GM19193 (cell line): ENCODE data around the gene GRB14.

Experiments used
- POLR2A ChIP-seq: IDR thresholded peaks from 4 replicates; pipeline ENCODE4 v1.6.1; 2011; ENCODE audit not compliant: insufficient read depth, insufficient read length; ENCODE audit errors: extremely low read depth

Gene GRB14

GRCh38 chr2:164545484-164545883 lies 75.8 kb downstream of the GRB14 start:
- TF ChIP-seq POLR2A, result no peak

- TF ChIP-seq POLR2A, result no peak
Measured at GRCh38 chr2:164542581-164543021, 78.7 kb downstream of the GRB14 start.

GRCh38 chr2:164538240-164538866 lies 82.9 kb downstream of the GRB14 start:
- no peak for TF ChIP-seq POLR2A

GRCh38 chr2:164535280-164536025 lies 85.8 kb downstream of the GRB14 start:
- no peak for TF ChIP-seq POLR2A

DNA sequence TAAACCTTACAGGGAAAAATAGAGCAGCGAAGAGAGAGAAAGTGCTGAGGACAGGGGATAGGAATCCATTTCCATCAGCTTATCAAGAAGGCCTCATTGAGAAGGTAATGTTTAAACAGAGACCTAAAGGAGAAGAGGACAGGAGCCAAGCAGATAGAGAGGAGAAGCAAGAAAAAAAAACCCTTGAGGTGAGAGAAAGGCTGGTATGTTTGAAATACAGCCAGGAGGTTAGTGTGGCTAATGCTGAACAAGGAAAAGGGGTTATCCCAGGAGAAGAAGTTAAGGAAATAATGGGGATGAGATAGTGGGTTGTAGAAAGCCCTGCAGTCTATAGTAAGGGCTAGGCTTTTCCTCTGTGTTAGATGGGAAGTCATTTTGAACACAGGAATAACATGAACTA lies 90.8 kb downstream of the GRB14 start:
- TF ChIP-seq POLR2A, result no peak

- no peak for TF ChIP-seq POLR2A
Measured at GRCh38 chr2:164523726-164524125, 97.6 kb downstream of the GRB14 start.

DNA sequence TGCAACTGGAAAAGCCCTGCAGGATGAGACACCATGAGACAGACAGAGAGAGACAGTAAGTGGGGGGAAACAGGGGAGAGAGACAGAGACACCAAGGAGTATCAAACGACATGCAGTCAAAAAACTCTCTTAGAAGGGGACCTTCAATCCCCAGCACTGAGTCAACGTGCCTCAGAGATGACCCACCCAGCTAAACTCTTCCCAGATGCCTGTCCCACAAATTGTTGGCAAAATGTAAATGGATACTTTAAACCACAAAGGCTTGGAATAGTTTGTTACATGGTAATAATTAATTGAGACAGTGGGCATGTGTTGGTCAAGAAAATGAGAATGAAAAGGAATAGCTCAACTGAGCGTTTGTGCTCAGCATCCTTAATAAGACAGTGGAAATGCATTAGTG lies 98.3 kb downstream of the GRB14 start:
- no peak for TF ChIP-seq POLR2A

DNA sequence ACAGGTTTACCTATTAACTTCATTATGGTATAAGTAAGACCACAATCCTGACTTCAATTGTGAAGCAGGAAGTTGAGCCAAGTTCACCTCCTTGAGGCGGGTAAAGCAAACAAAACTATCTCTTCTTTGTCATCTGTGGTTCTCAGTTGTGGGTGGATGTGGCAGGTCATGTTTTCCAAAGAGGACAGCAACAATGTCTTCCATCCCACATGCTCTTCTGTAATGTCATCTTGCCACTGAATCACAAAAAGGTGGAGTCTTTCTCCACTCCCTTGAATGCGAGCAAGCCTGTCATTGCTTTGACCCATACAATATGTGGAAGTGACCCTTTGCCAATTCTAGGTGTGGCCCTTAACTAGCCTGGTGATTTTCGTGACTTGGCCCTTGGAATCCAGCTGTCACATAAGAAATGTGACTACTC lies 98.7 kb downstream of the GRB14 start:
- no peak for TF ChIP-seq POLR2A

- TF ChIP-seq POLR2A, result no peak
Measured at GRCh38 chr2:164515734-164516133, 105.5 kb downstream of the GRB14 start.

DNA sequence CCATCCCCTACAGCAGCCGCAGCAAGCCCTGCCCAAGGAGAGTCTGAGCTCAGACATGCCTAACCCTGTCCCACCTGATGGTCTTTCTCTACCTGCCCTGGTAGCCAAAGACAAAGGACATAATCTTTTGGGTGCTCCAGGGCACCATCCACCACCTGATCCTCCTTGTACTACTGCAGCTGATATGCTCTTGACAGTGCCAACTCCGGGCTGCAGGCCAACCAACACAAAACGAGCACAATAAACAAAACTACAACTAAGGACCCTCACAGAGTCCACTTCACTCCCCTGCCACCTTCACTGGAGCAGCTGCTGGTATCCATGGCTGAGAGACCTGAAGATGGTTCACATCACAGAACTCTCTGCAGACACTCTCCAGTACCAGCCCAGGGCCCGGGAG lies 106.3 kb downstream of the GRB14 start:
- no peak for TF ChIP-seq POLR2A

- no peak for TF ChIP-seq POLR2A
Measured at GRCh38 chr2:164514491-164514890, 106.8 kb downstream of the GRB14 start.

- no peak for TF ChIP-seq POLR2A
Measured at GRCh38 chr2:164512871-164513270, 108.4 kb downstream of the GRB14 start.

DNA sequence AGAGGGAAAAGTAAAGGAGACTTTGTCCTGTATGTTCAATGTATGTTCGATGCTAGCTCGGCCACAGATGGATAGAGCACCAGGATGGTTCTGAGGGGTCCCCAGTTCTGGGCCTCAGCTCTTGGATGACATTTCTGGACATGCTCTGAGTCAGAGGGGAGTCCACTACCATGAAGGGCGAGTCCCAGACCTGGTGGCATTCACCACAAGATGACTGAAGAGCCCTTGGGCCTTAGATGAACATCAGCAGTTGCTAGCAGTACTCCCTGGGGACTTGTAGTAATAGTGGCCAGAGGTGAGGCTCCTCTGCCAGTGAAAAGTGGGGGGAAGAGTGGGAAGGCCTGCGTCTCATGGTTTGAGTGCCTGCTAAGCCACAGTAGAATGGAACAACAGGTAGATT lies 109.5 kb downstream of the GRB14 start:
- TF ChIP-seq POLR2A, result no peak

DNA sequence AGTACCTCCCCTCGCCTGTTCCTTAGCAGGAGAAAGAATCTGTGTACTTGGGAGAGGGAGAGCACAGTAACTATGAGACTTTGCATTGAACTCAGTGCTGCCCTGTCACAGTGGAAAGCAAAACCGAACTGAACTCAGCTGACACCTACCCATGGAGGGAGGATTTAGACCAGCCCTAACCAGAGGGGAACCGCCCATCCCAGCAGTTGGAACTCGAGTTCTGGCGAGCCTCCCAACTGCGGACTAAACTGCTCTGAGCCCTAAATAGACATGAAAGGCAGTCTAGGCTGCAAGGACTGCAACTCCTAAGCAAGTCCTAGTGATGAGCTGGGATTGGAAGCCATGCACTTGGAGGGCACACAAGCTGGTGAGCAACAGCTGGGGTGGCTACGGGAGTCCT lies 110.4 kb downstream of the GRB14 start:
- TF ChIP-seq POLR2A, result no peak

- no peak for TF ChIP-seq POLR2A
Measured at GRCh38 chr2:164509137-164509877, 112.0 kb downstream of the GRB14 start.

DNA sequence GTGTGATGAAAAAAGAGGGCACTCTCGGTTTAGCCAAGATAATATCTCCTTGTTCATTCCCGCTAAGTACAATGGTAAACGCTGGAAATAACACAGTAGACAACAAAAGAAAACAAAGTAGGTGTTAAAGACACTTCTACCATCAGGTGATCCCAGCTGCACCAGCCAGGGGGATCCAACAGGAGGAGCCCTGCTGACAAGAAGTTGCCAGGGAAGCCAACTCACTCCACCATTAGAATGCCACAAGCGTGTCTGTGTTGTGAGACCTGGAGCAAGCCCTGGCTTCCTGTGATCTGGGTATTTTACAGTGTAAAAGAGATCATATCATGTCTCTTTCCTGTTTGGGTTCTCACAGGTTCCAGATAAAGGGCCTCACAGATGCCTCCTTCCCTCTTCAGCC lies 117.0 kb downstream of the GRB14 start:
- no peak for TF ChIP-seq POLR2A

GRCh38 chr2:164498836-164499235 lies 122.4 kb downstream of the GRB14 start:
- no peak for TF ChIP-seq POLR2A

GRCh38 chr2:164496881-164497280 lies 124.4 kb downstream of the GRB14 start:
- TF ChIP-seq POLR2A, result no peak
